Memory B cell (primary cell): Measurements from ENCODE around the gene ST6GALNAC6.

Source experiments
- ATAC-seq: fragments of 150-1000 bp; cut with Tn5 transposase; 2 replicates; pipeline ENCODE4 v1.10.0; 2021; ENCODE audit warnings: low read depth, mild to moderate bottlenecking, moderate library complexity
- DNase-seq, 2 donors: peaks; one replicate each; pipeline ENCODE4 v3.0.0; 2022; ENCODE audit warnings: low spot score in 2 of 2
- H3K27ac Mint-ChIP-seq: one replicate; pipeline ENCODE4 v1.8.0; 2022; ENCODE audit warnings: mild to moderate bottlenecking, moderate library complexity, mixed read lengths
- H3K27me3 Mint-ChIP-seq: one replicate; pipeline ENCODE4 v1.8.0; 2022; ENCODE audit warnings: mixed read lengths
- H3K36me3 Mint-ChIP-seq: one replicate; pipeline ENCODE4 v1.8.0; 2022; ENCODE audit warnings: mild to moderate bottlenecking, mixed read lengths
- H3K4me1 Mint-ChIP-seq: one replicate; pipeline ENCODE4 v1.8.0; 2022; ENCODE audit warnings: mixed read lengths
- H3K4me3 Mint-ChIP-seq: one replicate; pipeline ENCODE4 v1.8.0; 2022; ENCODE audit warnings: mild to moderate bottlenecking, moderate library complexity, mixed read lengths
- H3K9me3 Mint-ChIP-seq: one replicate; pipeline ENCODE4 v1.8.0; 2022; ENCODE audit warnings: mixed read lengths

ST6GALNAC6 gene

GRCh38 chr9:127915801-127916719 lies 16.7 kb upstream of the ST6GALNAC6 start:
- peaks cover 42% of the 10 kb centered on the region for H3K4me1 Mint-ChIP-seq
- DNase-seq: peak; percentile 67 to 77
- ATAC-seq: peak; percentile 57
- H3K27ac Mint-ChIP-seq: peak overlapping the region; percentile 88
- peaks cover 14% of the 10 kb centered on the region for H3K36me3 Mint-ChIP-seq
- H3K4me3 Mint-ChIP-seq: peak overlapping the region; percentile 91
- no peaks in the 10 kb centered on the region for H3K9me3 Mint-ChIP-seq
- no peaks in the 10 kb centered on the region for H3K27me3 Mint-ChIP-seq

- Mint-ChIP-seq H3K36me3 (peaks cover 19% of the 10 kb centered on the region), H3K27me3 (no peaks in the 10 kb centered on the region), H3K9me3 (no peaks in the 10 kb centered on the region), H3K4me1 (peaks cover 43% of the 10 kb centered on the region), H3K27ac (peak overlapping the region; percentile 88), H3K4me3 (peak overlapping the region; percentile 91)
- DNase-seq (peak in 1 of 2 donors; percentile 49), ATAC-seq (no peak)
Observed at GRCh38 chr9:127915325-127915752, 15.9 kb upstream of the ST6GALNAC6 start.

DNA sequence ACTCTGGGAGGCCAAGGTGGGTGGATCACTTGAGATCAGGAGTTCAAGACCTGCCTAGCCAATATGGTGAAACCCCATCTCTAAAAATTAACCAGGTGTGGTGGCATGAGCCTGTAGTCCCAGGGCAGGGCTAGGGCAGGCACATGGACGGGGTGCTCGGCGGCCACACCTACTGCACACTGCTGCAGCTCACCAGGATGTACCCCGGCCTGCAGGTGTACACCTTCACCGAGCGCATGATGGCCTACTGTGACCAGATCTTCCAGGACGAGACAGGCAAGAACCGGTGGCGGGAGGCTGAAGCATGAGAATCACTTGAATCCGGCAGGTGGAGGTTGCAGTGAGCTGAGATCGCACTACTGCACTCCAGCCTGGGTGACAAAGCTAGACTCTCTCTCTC lies 14.3 kb upstream of the ST6GALNAC6 start:
- Mint-ChIP-seq H3K27me3 (no peaks in the 10 kb centered on the region), H3K4me1 (peaks cover 35% of the 10 kb centered on the region), H3K9me3 (no peaks in the 10 kb centered on the region), H3K27ac (no peak overlapping the region), H3K4me3 (no peak overlapping the region), H3K36me3 (peaks cover 20% of the 10 kb centered on the region)
- ATAC-seq (no peak), DNase-seq (no peak)

- H3K27me3 Mint-ChIP-seq: no peaks in the 10 kb centered on the region
- no peaks in the 10 kb centered on the region for H3K9me3 Mint-ChIP-seq
- ATAC-seq (no peak), DNase-seq (no peak)
- H3K27ac Mint-ChIP-seq: peak overlapping the region; percentile 78
- H3K4me1 Mint-ChIP-seq: peaks cover 28% of the 10 kb centered on the region
- H3K36me3 Mint-ChIP-seq: peaks cover 22% of the 10 kb centered on the region
- H3K4me3 Mint-ChIP-seq: no peak overlapping the region
Observed at GRCh38 chr9:127912882-127913281, 13.5 kb upstream of the ST6GALNAC6 start.

DNA sequence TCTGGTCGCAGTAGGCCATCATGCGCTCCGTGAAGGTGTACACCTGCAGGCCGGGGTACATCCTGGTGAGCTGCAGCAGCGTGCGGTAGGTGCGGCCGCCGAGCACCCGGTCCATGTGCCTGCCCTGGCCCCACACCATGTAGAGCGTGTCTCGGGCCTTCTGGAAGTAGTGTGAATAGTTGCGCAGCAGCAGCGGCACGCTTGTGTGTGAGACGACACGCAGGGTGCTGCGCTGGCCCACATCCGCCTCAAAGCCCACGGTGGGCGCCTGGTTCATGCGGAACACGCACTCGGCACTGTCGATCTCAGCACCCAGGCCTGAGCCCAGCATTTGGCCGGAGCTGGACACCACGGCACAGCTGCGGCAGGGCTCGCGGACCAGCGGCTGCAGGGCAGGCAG lies 12.9 kb upstream of the ST6GALNAC6 start:
- H3K36me3 Mint-ChIP-seq: peaks cover 22% of the 10 kb centered on the region
- no peak for ATAC-seq
- H3K4me3 Mint-ChIP-seq: no peak overlapping the region
- no peaks in the 10 kb centered on the region for H3K27me3 Mint-ChIP-seq
- H3K4me1 Mint-ChIP-seq: peaks cover 23% of the 10 kb centered on the region
- peak overlapping the region; percentile 90 for H3K27ac Mint-ChIP-seq
- no peaks in the 10 kb centered on the region for H3K9me3 Mint-ChIP-seq
- DNase-seq: no peak

GRCh38 chr9:127910613-127911205 lies 11.3 kb upstream of the ST6GALNAC6 start:
- Mint-ChIP-seq H3K4me3 (peak overlapping the region; percentile 30), H3K27ac (peak overlapping the region; percentile 90), H3K4me1 (peaks cover 26% of the 10 kb centered on the region), H3K27me3 (no peaks in the 10 kb centered on the region), H3K36me3 (peaks cover 22% of the 10 kb centered on the region), H3K9me3 (no peaks in the 10 kb centered on the region)
- DNase-seq: no peak
- ATAC-seq: no peak

GRCh38 chr9:127909839-127910273 lies 10.5 kb upstream of the ST6GALNAC6 start:
- Mint-ChIP-seq H3K4me3 (no peak overlapping the region), H3K27ac (peak overlapping the region; percentile 90), H3K36me3 (peaks cover 22% of the 10 kb centered on the region), H3K9me3 (no peaks in the 10 kb centered on the region), H3K27me3 (no peaks in the 10 kb centered on the region), H3K4me1 (peaks cover 29% of the 10 kb centered on the region)
- no peak for ATAC-seq
- no peak for DNase-seq

DNA sequence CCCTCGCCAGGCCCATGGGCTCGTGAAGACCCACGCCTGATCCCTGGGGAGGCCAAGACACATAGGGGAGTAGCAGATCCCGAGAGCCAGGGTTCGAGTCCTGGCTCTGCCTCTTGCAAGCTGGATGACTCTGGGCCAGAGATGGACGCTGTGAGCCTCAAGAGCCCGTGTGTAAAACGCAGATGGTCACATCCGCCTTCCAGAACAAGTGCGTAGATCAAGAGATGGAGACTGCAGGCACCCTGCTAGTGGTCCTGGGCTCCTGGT lies 9.2 kb upstream of the ST6GALNAC6 start:
- ATAC-seq: no peak
- Mint-ChIP-seq H3K9me3 (no peaks in the 10 kb centered on the region), H3K36me3 (peaks cover 19% of the 10 kb centered on the region), H3K27ac (no peak overlapping the region), H3K4me3 (no peak overlapping the region), H3K27me3 (no peaks in the 10 kb centered on the region), H3K4me1 (peaks cover 37% of the 10 kb centered on the region)
- no peak for DNase-seq

- peaks cover 18% of the 10 kb centered on the region for H3K36me3 Mint-ChIP-seq
- H3K27ac Mint-ChIP-seq: peak overlapping the region; percentile 20
- no peak for DNase-seq
- no peaks in the 10 kb centered on the region for H3K27me3 Mint-ChIP-seq
- ATAC-seq: no peak
- H3K4me3 Mint-ChIP-seq: no peak overlapping the region
- H3K4me1 Mint-ChIP-seq: peaks cover 42% of the 10 kb centered on the region
- H3K9me3 Mint-ChIP-seq: no peaks in the 10 kb centered on the region
Observed at GRCh38 chr9:127907867-127908659, 8.7 kb upstream of the ST6GALNAC6 start.

GRCh38 chr9:127905788-127906191 lies 6.4 kb upstream of the ST6GALNAC6 start:
- Mint-ChIP-seq H3K27ac (peak overlapping the region; percentile 99), H3K36me3 (peaks cover 6% of the 10 kb centered on the region), H3K4me1 (peaks cover 36% of the 10 kb centered on the region), H3K27me3 (no peaks in the 10 kb centered on the region), H3K9me3 (no peaks in the 10 kb centered on the region), H3K4me3 (peak overlapping the region; percentile 81)
- DNase-seq (peak in 1 of 2 donors; percentile 62), ATAC-seq (peak; percentile 66)

- peak overlapping the region; percentile 99 for H3K27ac Mint-ChIP-seq
- peak in 1 of 2 donors; percentile 61 for DNase-seq
Observed at GRCh38 chr9:127905004-127905728, 5.8 kb upstream of the ST6GALNAC6 start.

GRCh38 chr9:127904561-127905003 lies 5.2 kb upstream of the ST6GALNAC6 start:
- H3K9me3 Mint-ChIP-seq: no peaks in the 10 kb centered on the region
- ATAC-seq (peak; percentile 2), DNase-seq (no peak)
- H3K27ac Mint-ChIP-seq: peak overlapping the region; percentile 99
- H3K36me3 Mint-ChIP-seq: peaks cover 3% of the 10 kb centered on the region
- H3K27me3 Mint-ChIP-seq: no peaks in the 10 kb centered on the region
- peaks cover 33% of the 10 kb centered on the region for H3K4me1 Mint-ChIP-seq
- peak overlapping the region; percentile 81 for H3K4me3 Mint-ChIP-seq

More at GRCh38 chr9:127905004-127905728, 5.8 kb upstream of the ST6GALNAC6 start:
- Mint-ChIP-seq H3K4me3 (peak overlapping the region; percentile 81), H3K27me3 (no peaks in the 10 kb centered on the region), H3K9me3 (no peaks in the 10 kb centered on the region), H3K36me3 (peaks cover 3% of the 10 kb centered on the region), H3K4me1 (peaks cover 33% of the 10 kb centered on the region)
- ATAC-seq: peak; percentile 61
